ENCODE measurements around the gene UGT2B28. TPM values are rescaled to one million over a fixed set of nuclear protein-coding genes. Genes with fewer than 3 reads are reported as not detected.

Gene UGT2B28
- polyA plus RNA-seq, 1 of the 3 experiments (the other 2 are of a cell fraction), result not detected

DNA sequence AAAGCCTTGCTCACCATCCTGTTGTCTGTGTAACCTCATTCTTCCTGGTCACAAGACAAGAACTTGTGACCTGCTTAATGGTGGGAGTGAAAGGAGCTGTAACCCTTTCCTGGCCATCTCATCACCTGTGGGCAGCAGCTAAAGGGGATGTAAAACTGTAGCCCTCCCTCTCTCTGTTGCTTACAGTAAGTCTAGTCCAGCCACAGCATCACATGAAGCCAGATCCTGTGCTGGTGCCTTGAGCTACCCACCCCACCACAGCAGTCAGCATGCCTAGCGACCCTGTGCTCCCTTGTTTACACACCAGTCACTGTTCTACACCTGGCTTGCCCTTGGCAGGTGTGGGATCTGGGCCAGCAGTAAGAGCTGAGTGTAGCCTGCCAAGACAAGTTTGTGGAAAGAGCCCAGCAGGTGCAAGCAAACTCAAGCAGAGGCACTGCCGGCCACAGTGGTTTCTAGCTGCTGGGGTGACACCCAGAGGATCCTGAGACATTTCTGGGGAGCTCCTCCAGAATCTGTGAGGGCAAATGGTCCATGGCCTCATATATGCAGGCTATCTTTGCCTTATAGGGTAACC, 41.0 kb downstream of the UGT2B28 start:
- H3F3A ChIP-seq (replicated peaks; ENCODE audit: insufficient read depth), result no peaks in the 10 kb centered on the region
- ChIA-PET CTCF (interaction anchor here (0.9 kb wide), 1 partner anchor 560 kb away, joined by 3 read pairs; no protein-coding TSS in a partner anchor), POLR2A (no interaction called here)
- H2AFZ ChIP-seq (ENCODE audit: low read depth), result no peak overlapping the region
- peaks cover 0 to 4% of the 10 kb centered on the region in 2 experiments; a peak in 1 of 4 replicates for H3K4me1 ChIP-seq (ENCODE audit: control insufficient read depth in 1 of 2, insufficient read depth in 2 of 2, low read depth in 1 of 2, low read length in 1 of 2)
- H3K9me2 ChIP-seq, result no peaks in the 10 kb centered on the region; the same call in 1 of the 2 replicates
- no peaks in the 10 kb centered on the region for H3K9me3 ChIP-seq
- no peak for DNase-seq
- H3K27ac ChIP-seq (ENCODE audit: low read depth in 2 of 2, low read length in 1 of 2), result no peak overlapping the region
- no peaks in the 10 kb centered on the region for H3K79me2 ChIP-seq (ENCODE audit: insufficient read depth)
- no peak overlapping the region for H3K9ac ChIP-seq
- whole genome bisulfite sequencing (ENCODE audit: low lambda C conversion rate), result 9% methylated on average over 2 of the region's 2 CpGs
- no peak overlapping the region; the same call in 1 of the 2 replicates for H3K4me2 ChIP-seq
- no peaks in the 10 kb centered on the region for H3K27me3 ChIP-seq (ENCODE audit: insufficient read depth)
- H4K20me1 ChIP-seq (ENCODE audit: insufficient read depth), result no peaks in the 10 kb centered on the region
- no peaks in the 10 kb centered on the region for H3K36me3 ChIP-seq (replicated peaks in 1 of 2; ENCODE audit: control insufficient read depth in 1 of 2, insufficient read depth in 2 of 2, low read length in 1 of 2)
- no peak overlapping the region for H3K4me3 ChIP-seq (ENCODE audit: low read depth in 2 of 2, low read length in 1 of 2)
- TF ChIP-seq PBX3 (IDR thresholded peaks at IDR 0.05), result no peak
- TF ChIP-seq CTCF (IDR thresholded peaks at IDR 0.05), result no peak
- TF ChIP-seq, protein P1, sequence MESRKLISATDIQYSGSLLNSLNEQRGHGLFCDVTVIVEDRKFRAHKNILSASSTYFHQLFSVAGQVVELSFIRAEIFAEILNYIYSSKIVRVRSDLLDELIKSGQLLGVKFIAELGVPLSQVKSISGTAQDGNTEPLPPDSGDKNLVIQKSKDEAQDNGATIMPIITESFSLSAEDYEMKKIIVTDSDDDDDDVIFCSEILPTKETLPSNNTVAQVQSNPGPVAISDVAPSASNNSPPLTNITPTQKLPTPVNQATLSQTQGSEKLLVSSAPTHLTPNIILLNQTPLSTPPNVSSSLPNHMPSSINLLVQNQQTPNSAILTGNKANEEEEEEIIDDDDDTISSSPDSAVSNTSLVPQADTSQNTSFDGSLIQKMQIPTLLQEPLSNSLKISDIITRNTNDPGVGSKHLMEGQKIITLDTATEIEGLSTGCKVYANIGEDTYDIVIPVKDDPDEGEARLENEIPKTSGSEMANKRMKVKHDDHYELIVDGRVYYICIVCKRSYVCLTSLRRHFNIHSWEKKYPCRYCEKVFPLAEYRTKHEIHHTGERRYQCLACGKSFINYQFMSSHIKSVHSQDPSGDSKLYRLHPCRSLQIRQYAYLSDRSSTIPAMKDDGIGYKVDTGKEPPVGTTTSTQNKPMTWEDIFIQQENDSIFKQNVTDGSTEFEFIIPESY (IDR thresholded peaks at IDR 0.05; ENCODE audit: borderline replicate concordance, low read depth), result no peak
- no peak for TF ChIP-seq SMC3 (IDR thresholded peaks at IDR 0.05; ENCODE audit: low read depth, low read length)
- no peak for TF ChIP-seq TCF12 (IDR thresholded peaks at IDR 0.05)
- TF ChIP-seq NRF1 (IDR thresholded peaks at IDR 0.05; ENCODE audit: low read depth, low read length), result no peak
- no peak for TF ChIP-seq GABPA (IDR thresholded peaks at IDR 0.05; ENCODE audit: low read depth)
- no peak for TF ChIP-seq MXI1 (IDR thresholded peaks at IDR 0.05; ENCODE audit: low read depth, low read length)
- TF ChIP-seq, protein P2, sequence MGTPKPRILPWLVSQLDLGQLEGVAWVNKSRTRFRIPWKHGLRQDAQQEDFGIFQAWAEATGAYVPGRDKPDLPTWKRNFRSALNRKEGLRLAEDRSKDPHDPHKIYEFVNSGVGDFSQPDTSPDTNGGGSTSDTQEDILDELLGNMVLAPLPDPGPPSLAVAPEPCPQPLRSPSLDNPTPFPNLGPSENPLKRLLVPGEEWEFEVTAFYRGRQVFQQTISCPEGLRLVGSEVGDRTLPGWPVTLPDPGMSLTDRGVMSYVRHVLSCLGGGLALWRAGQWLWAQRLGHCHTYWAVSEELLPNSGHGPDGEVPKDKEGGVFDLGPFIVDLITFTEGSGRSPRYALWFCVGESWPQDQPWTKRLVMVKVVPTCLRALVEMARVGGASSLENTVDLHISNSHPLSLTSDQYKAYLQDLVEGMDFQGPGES (IDR thresholded peaks at IDR 0.05; ENCODE audit: low read depth, low read length), result no peak
- TF ChIP-seq EP300 (IDR thresholded peaks at IDR 0.05; ENCODE audit: borderline replicate concordance in 1 of 2, low read depth in 1 of 2, low read length in 1 of 2), result no peak
- no peak for TF ChIP-seq ELF1 (IDR thresholded peaks at IDR 0.05)
- TF ChIP-seq GATA2 (CRISPR knock-in tag; IDR thresholded peaks at IDR 0.05), result no peak
- TF ChIP-seq YY1 (IDR thresholded peaks at IDR 0.05; ENCODE audit: low read depth), result no peak
- TF ChIP-seq, protein P3, sequence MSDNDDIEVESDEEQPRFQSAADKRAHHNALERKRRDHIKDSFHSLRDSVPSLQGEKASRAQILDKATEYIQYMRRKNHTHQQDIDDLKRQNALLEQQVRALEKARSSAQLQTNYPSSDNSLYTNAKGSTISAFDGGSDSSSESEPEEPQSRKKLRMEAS (IDR thresholded peaks at IDR 0.05; ENCODE audit: low read depth), result no peak
